ENCODE measurements around the gene ABTB2. TPM values are rescaled to one million over a fixed set of nuclear protein-coding genes. Genes with fewer than 3 reads are reported as not detected.

ABTB2 gene
- total RNA-seq, 2 donors from 2014 or later: 27.0 to 27.4 TPM

GRCh38 chr11:34252651-34253050, 105.2 kb downstream of the ABTB2 start:
- no peak overlapping the region for H3K4me3 ChIP-seq
- H3K27me3 ChIP-seq: no peaks in the 10 kb centered on the region

GRCh38 chr11:34252015-34252414, 105.8 kb downstream of the ABTB2 start:
- no peaks in the 10 kb centered on the region for H3K27me3 ChIP-seq
- H3K9me3 ChIP-seq: no peaks in the 10 kb centered on the region
- peak overlapping the region; percentile 78 to 90 for H3K27ac ChIP-seq
- H3K4me1 ChIP-seq: peaks cover 0 to 59% of the 10 kb centered on the region in 2 donors
- no peak overlapping the region for H3K4me3 ChIP-seq
- DNase-seq (ENCODE audit: low spot score): no peak
- no peaks in the 10 kb centered on the region for H3K36me3 ChIP-seq
- no peak for TF ChIP-seq CTCF (IDR thresholded peaks at IDR 0.05)

More at GRCh38 chr11:34252651-34253050, 105.2 kb downstream of the ABTB2 start:
- no peak for TF ChIP-seq CTCF (IDR thresholded peaks at IDR 0.05)
- Histone ChIP-seq H3K27ac (peak overlapping the region; percentile 78 to 90), H3K4me1 (peaks cover 0 to 65% of the 10 kb centered on the region in 2 donors), H3K36me3 (no peaks in the 10 kb centered on the region), H3K9me3 (no peaks in the 10 kb centered on the region)
- no peak for DNase-seq (ENCODE audit: low spot score)

GRCh38 chr11:34251589-34251980, 106.2 kb downstream of the ABTB2 start:
- TF ChIP-seq CTCF (IDR thresholded peaks at IDR 0.05): no peak
- no peak for DNase-seq (ENCODE audit: low spot score)
- H3K4me1 ChIP-seq: peaks cover 0 to 55% of the 10 kb centered on the region in 2 donors

GRCh38 chr11:34250732-34251588, 106.8 kb downstream of the ABTB2 start:
- H3K4me1 ChIP-seq: peaks cover 0 to 49% of the 10 kb centered on the region in 2 donors
- peak overlapping the region; percentile 78 to 90 for H3K27ac ChIP-seq
- no peaks in the 10 kb centered on the region for H3K36me3 ChIP-seq
- DNase-seq (ENCODE audit: low spot score): peak; percentile 79
- peak overlapping the region; percentile 7 to 19 for H3K4me3 ChIP-seq
- no peaks in the 10 kb centered on the region for H3K9me3 ChIP-seq
- no peaks in the 10 kb centered on the region for H3K27me3 ChIP-seq
- TF ChIP-seq CTCF (IDR thresholded peaks at IDR 0.05): no peak

More at GRCh38 chr11:34251589-34251980, 106.2 kb downstream of the ABTB2 start:
- H3K36me3 ChIP-seq: no peaks in the 10 kb centered on the region
- H3K27me3 ChIP-seq: no peaks in the 10 kb centered on the region
- H3K4me3 ChIP-seq: peak overlapping the region; percentile 7 to 19
- H3K9me3 ChIP-seq: no peaks in the 10 kb centered on the region
- H3K27ac ChIP-seq: peak overlapping the region; percentile 78 to 90

- Histone ChIP-seq H3K36me3 (no peaks in the 10 kb centered on the region), H3K27ac (peak overlapping the region; percentile 78 to 90), H3K27me3 (no peaks in the 10 kb centered on the region), H3K4me3 (no peak overlapping the region), H3K4me1 (peaks cover 0 to 50% of the 10 kb centered on the region in 2 donors), H3K9me3 (no peaks in the 10 kb centered on the region)
- no peak for DNase-seq (ENCODE audit: low spot score)
- no peak for TF ChIP-seq CTCF (IDR thresholded peaks at IDR 0.05)
Observed at GRCh38 chr11:34250211-34250610, 107.6 kb downstream of the ABTB2 start.

Data from right atrium auricular region (tissue), 2 donors.